HG02981 (cell line): ENCODE data around the gene BRD3OS.
A peak's percentile ranks its signal among the peaks of the same experiment; 100 is the strongest.

ENCODE experiments used
- ATAC-seq: cut with Tn5 transposase; IDR thresholded peaks from one replicate; pipeline ENCODE4 v1.9.1; 2021; ENCODE audit warnings: mild to moderate bottlenecking, moderate library complexity; ENCODE audit not compliant: unreplicated experiment

BRD3OS gene, protein sequence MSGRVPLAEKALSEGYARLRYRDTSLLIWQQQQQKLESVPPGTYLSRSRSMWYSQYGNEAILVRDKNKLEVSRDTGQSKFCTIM

DNA sequence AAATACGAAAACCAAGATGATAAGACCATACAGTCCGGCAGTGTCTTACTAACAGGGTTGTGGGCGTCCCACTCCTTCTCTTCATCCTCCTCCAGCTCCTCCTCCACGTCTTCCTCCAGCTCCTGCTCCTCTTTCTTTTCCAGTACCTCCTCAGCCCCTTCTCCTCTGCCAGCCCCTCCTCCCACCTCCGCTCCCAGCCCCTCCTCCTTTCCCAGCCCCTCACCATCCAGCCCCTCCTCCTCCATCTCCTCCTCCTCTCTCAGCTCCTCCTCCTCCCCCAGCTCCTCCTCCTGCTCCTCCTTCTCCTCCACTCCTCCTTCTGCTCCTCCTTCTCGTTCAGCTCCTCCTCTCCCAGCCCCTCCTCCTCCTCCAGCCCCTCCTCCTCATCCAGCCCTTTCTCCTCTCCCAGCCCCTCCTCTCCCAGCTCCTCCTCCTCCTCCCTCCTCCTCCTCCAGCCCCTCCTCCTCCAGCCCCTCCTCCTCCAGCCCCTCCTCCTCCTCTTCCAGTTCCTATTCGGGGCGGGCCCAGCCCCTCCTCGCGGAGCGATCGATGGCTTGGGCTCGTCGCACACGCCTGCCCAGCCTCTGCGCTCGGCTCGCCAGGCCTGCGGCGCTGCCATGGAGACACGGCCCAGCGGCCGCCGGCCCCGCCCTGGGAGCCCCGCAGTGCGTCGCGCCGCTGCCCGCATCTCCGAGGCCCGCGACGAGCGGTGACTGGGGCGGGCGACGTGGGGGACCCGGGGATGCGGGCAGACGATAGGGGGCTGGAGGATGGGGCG, at the start of gene BRD3OS:
Gene BRD3OS (plus strand): TSS at position 654 of the 778 bp plus-strand sequence. CDS start 1,267 bp downstream, outside the sequence.
- peak; percentile 82 for ATAC-seq

DNA sequence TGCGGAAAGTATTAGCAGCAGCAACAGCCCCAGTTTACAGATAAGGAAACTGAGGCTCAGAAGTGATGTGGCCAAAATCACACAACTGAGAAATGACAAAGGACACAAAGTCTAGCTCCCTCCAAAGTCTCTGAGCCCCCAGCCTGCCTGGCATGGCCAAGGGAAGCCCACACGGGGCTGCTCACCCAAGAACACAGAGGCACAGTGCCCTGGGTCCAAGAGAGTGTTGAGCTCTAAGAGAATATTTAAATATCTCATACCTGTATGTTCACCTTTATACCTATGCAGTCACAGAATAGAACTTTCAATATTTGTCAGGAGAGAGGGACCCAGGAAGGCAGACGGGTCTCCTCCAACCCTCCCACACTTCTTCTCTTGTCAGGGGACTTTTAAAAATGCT, 49.8 kb upstream of the BRD3OS start:
- no peak for ATAC-seq

DNA sequence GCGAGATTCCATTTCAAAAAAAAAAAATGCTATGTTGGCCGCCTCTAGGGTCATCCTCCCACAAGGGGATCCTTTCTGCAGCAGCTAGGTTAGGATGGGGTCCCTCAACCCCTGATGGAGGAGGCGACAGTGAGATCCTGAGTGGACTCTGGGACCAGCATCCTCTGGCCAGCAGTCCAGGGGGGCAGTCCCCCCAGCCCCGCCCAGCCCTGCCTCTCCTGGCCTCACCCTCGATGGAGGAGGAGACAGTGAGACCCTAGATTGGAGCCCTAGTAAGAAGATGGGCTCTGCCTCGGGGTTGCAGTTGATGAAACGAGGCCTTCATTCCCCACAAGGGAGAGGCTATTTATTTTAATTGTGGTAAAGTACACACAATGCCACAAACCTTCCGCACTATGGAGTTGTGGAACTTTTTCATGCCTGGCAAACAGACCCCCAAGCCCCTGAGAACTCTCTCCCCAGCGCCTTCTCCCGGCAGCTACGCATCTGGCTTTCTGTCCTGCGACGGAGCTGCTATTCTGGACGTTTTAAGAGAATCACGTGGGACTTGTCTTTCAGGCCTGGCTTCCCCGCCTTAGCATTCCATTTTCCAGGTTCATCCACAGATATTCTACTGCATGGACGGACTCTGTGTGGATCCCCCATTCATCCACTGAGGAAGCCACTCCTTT, 49.0 kb upstream of the BRD3OS start:
- no peak for ATAC-seq

DNA sequence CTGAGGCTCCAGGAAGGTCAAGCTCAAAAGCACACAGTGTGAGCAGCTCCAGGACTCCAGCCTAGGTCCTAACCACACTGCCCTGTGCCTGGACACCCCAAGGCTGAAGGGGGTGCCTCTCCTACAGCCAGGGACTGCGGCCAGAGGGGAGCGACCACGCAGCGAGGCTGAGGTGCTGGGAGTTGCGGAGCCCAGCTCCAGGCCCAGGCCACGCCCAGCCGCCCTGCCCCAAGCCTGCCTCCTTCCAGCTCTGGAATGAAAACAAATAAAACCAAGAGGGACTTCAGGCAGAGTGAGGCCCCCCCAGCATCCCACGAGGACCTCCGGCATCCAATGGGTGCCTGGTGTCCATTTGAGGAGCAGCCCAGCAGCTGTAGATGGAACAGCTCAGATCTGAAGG, 48.4 kb upstream of the BRD3OS start:
- ATAC-seq = no peak

DNA sequence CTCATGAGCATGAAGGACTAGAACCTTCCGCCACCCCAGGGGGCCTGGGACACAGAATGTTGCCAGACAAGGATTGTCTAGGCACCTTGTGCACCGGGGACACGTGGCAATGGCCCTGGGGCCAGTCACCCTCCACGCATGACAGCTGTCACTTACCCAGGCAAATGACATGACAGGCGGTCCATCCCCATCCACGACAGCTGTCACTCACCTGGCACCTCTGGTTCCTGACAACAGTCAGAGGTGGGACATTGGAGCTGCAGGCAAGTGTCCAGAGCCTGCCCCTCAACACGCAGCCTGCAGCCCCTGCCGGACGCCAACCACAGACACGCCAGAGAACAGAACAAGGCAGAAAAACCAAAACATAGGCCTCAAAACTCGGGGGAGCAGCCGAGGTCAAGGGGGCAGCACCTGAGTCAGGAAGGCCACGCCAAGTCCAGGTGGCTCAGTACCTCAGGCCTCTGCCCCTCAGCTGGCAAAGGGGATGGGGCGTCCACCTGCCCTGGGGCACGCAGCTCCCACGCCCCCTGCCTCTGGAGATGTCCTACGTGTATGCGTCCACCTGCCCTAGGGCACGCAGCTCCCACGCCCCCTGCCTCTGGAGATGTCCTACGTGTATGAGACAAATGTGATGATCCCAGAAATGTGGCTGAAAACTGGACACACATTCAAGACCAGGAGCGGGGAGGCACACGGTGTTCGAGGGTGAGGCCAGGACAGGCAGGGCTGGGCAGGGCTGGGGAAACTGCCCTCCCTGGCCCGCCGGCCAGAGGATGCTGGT, 47.7 kb upstream of the BRD3OS start:
- no peak for ATAC-seq

DNA sequence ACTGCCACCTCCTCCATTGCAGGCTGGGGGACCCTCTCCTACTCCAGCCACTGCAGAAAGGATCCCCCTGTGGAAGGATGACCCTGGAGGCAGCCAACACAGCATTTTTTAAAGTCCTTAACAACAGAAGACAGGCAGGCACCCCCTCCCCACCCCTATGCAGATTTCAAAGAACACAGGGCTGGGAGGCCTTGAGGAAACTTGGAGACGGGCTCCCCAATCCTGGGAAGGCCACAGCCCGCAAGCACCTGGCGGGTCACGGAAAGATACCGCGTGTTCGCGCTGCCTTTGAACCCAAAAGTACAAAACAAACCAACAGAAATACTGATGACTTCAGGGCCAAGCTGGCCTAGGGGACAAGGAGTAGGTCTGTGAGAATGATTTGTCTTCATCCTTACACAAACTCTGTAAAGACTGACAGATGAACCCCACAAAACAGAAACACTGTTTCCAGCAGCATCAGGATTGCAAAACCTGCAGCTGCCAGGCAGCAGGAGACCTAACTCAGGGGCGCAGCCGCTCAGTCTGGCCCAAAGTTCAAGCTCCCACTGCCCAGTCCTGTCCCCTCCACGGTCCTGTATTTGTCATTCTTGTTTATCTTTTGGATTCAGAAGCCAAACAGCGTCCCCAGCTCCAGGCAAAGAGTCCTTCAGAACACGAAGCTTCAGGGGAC, 46.9 kb upstream of the BRD3OS start:
- no peak for ATAC-seq

DNA sequence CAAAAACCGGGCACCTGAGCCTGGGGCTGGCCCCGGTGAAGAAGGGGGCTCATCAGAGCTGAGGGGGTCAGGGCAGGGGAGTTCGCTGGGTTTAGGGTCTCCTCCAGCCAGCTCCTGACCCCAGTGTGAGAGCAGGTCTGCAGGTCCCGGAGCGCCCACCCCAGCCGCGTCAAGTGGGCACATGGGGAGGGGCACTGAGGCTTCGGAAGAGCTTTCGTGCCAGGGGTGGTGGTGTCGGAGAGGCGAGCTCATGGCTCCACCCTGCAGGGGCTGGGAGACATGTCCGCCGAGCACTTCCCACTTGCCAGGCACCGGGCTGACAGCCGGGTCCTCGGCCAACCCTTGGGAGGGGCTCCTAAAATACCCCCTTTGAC, 46.4 kb upstream of the BRD3OS start:
- no peak for ATAC-seq

DNA sequence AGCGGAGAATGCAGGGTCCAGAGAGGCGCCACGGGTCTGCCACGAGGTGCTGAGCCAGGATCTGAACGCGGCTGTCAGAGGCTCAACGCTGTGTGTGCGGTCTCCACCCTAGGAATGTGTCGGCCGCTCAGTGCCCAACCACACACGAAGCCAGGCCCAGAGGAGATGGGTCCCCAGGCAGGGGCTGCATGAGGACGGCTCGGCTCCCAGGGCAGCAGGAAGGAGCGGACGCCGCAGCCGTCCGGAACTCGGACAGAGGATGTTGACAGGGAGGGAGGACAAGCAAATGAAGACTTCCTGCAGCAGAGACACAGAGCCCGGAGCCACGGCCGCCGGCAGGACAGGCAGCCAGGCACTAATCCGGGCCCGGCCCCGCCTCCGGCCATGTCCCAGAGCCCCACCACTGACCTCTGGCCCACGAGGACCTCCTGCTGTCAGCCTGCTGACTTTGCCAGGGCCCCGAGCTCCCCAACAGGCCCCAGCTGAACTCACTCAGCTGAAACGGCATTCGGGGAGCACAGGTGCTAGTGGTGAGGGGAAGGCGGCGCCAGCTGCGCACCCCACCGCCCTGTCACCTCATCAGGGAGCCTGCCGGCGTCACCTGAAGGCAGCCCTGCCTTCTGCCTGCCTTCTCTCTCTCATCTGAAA, 45.9 kb upstream of the BRD3OS start:
- ATAC-seq = peak; percentile 55

DNA sequence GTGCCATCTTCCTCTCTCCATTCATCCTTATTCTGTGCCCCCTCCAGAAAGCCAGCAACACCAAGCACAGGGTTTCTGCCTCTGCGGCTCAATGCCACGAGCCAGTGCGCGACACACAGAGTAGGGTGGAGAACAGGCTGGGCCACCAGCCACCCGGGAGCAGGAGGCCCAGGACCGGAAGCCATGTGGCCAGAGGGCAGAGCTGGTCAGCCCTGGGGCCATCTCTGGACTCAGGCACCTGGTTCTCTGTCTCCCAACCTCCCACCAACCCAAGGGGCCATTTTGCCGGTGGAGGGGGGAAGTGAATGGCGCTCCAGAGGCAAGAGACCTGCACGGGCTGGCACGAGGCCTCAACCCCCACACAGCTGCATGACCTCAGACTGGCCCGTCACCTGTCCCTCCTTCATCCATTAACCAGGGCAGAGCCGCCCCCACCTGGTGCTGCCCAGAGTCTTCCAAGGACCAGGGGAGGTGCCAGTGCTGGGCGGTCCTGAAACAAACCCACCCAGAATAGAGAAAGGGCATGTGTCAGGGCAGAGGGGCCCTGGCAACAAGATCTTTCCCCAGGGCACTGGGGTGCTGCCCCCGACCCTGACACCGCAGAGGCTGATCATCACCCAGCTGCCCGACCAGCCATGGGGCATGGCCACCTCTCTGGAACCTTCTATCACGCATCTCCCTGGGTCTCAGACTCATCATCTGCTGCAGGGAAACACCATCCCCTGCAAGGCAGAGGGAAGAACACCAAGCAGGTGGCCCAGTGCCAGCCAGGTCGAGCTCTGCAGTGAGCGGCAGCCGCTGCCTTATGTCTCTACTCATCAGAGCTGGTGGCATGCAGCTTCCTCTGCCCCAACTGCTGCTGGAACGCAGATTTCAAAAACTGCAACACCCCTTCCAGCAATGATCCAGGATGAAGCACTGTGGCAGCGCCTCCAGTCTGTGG, 45.1 kb upstream of the BRD3OS start:
- ATAC-seq = no peak

DNA sequence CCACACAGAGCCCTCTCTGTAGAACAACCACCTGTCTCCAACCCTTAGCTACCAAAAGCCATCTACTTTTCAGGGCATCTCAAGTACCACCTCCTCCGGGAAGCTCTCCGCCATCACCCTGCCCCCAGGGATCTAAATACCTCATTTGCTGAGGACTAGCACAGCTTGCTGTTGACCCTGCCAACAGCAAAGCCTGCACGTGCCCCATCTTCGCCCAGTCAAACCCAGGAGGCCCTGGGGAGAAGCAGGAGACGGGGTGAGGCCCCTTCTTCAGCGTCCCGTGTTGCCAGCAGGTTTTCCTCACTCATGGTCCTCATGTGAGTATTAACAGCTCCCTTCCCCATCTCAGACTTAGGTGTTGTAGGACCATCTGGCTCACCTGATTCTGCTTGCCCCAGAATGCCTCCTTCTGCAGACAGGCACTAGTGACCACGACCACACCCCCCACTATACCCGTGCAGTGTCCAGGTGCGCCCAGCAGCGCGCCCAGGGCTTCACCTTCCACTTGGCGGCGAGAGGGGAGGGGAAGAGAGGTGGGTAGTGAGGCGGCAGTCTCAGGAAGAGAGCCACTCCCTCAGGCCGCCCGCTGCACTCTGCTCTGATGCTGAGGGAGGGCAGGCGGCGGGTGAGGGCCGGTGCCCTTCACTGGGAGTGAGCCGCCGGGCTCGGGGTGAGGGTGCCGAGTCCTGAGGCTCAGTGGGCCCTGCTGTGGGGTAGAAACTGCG, 44.3 kb upstream of the BRD3OS start:
- no peak for ATAC-seq

DNA sequence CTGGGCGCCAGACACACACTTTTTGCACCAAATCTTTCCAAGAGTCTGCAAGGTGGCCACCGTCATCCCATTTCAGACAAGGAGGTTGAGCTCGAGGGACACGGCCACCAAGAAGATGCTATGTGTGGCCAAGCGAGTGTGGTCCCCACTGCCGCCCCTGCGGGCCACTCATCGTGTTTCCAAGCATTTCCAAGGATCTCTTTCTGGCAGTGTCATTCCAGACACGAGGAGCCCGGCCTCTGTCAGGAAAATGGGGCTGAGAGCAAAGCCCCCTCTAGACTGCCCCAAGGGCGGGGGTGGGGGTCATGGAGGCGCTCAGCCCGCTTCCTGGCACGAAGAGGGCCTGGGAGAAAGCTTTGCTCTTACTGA, 43.7 kb upstream of the BRD3OS start:
- ATAC-seq = no peak

DNA sequence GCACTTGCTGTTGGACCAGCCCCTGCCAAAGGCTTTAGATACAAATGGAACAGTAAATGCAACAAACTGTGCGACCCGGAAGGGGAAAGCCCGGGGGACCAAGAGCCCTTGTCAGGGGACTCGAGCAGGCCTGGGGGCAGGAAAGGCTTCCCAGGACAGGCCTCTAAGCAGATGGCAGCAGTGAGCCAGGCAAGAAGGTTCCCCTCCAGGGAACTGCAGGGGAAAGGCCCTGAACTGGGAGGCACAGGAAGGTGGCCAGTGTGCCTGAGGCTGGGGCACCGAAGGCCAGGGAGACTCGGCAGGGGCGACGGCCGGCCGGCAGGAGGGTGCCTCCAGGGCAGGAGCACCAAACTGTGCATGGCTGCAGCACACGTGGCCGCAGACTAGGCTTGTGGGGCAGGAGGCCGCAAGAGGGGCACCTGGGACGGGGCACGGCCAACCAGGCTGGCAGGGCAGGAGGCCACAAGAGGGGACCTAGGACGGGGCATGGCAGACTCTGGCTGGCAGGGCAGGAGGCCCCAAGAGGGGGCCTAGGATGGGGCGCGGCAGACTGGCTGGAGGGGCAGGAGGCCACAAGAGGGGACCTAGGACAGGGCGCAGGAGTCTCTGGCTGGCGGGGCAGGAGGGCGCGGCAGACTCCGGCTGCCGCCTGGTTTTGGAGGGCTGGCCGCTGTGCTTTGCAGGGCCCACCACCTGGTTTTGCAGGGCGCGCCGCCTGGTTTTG, 43.2 kb upstream of the BRD3OS start:
- ATAC-seq = no peak

DNA sequence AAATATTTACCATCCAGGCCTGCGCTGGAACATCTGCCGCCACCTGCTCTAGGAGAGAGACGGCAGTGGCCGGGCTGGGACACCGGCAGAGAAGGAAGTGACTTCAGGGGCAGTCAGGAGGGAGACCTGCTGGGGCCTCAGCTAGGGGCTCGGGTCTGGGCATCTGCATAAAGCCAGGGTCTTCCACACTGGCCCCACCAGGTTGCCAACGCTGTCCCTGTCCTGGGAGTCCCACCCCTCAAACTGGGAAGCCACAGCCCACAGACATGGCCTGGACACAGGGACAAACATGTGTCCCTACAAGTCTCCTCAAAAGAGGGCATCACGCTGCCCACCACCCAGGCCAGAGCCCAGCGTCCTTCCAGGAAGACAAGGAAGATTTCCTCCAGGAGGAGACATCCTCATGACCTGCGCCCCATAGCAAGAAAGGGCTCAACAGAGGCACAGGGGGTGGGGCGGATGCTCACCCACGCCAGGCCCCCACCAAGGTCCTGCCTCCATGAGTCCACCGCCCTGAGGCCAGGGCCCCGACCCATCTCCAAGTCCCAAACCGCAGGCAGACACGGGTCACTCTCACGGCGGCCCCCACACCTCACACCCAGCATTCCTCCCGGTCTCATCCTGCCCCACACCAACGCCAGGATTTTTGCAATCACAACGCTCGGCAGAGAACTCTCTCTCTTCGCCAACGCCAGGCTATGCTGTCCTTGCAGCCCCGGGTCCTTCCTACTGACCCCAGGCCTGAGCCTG, 42.1 kb upstream of the BRD3OS start:
- ATAC-seq = no peak

DNA sequence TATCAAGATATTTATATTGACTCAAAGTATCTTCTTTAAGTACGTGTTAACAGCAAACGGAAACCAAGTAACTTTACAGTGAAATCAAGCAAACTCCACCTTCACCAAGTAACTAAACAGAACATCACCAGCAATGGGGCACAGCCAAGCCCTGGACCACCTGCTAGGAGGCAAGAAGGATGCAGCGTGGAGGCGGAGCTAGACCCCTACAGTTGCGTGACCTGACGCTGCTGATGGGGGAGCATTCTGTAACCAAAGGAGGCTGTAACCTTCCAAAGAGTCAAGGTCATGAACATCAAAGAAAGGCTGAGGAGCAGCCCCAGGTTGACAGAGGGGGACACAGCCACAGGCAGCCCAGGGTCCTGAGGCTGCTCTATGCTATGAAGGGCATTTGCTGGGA, 39.2 kb upstream of the BRD3OS start:
- no peak for ATAC-seq

DNA sequence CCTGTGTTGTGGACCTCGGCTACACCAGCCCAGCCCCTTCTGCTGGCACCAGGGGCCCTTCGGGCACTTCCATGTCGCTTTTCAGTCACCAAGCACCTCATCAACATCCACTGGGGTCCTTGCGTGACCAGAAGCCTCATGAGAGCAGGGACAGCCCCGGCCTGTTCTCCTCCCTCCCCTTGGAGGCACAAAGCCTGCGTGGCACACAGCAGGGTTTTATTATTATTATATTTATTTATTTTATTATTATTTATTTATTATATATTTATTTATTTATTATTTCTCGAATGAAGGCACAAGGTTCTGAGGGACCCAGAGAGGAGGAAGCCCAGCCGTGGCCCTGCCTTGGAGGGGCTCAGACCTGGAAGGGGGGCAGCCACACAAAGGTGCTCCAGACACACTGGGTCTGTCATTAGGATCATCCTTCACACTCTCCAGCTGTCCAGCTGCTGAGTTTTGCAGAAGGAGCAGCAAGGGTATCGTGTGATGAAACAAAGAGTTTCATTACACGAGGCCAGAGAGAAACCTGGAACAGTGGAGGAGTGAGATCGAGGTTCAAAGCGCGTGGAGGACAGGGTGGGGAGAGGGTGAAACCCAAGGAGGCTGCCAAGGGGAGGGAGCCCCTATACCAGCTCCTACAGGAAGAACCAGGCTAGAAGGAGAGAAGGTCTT, 38.4 kb upstream of the BRD3OS start:
- no peak for ATAC-seq

DNA sequence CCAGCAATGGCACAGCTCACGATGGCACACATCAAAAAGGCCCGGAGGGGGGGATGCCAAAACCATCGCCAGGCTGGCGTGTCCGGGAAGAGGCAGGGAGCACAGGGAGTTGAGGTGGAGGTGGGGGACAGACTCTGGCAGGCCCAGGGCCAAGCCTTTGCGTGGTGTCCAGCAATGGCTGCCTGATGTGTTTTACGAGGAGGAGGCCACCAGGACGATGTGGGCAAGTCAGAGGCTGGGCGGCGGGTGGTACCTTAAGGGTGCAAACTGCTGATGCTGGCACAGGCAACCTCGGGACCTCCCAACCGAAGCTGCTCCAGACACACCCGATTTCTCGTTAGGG, 37.9 kb upstream of the BRD3OS start:
- ATAC-seq = no peak
